Ishikawa (cell line): ENCODE measurements around the gene MYRFL.

ENCODE experiments used
- CEBPB ChIP-seq: IDR thresholded peaks from 2 replicates; pipeline ENCODE4 v1.6.1; 2012
- CREB1 ChIP-seq: IDR thresholded peaks from 2 replicates; pipeline ENCODE4 v1.6.1; 2012; ENCODE audit warnings: low read depth
- EGR1 ChIP-seq: IDR thresholded peaks from 2 replicates; pipeline ENCODE4 v1.6.1; 2012
- EP300 ChIP-seq: IDR thresholded peaks from 2 replicates; pipeline ENCODE4 v1.6.1; 2012; ENCODE audit warnings: borderline replicate concordance
- FOXM1 ChIP-seq: IDR thresholded peaks from 2 replicates; pipeline ENCODE4 v1.6.1; 2012; ENCODE audit warnings: low read depth, borderline replicate concordance
- NFIC ChIP-seq: IDR thresholded peaks from 2 replicates; pipeline ENCODE4 v1.6.1; 2012
- RAD21 ChIP-seq: IDR thresholded peaks from 2 replicates; pipeline ENCODE4 v1.6.1; 2012; ENCODE audit warnings: low read depth
- TAF1 ChIP-seq: IDR thresholded peaks from 2 replicates; pipeline ENCODE4 v1.6.1; 2012; ENCODE audit warnings: low read depth, mild to moderate bottlenecking
- TCF12 ChIP-seq: IDR thresholded peaks from 2 replicates; pipeline ENCODE4 v1.6.1; 2012; ENCODE audit warnings: low read depth
- TEAD4 ChIP-seq: IDR thresholded peaks from 2 replicates; pipeline ENCODE4 v1.6.1; 2012
- YY1 ChIP-seq: IDR thresholded peaks from 2 replicates; pipeline ENCODE4 v1.6.1; 2012; ENCODE audit warnings: low read depth
- ZBTB7A ChIP-seq: IDR thresholded peaks from 2 replicates; pipeline ENCODE4 v1.6.1; 2012; ENCODE audit warnings: low read depth
- TF ChIP-seq, protein P1 (sequence below): IDR thresholded peaks from 2 replicates; pipeline ENCODE4 v1.6.1; 2012
- TF ChIP-seq, protein P2 (sequence below): IDR thresholded peaks from 2 replicates; pipeline ENCODE4 v1.6.1; 2012
- TF ChIP-seq, protein P3 (sequence below): IDR thresholded peaks from 2 replicates; pipeline ENCODE4 v1.6.1; 2012; ENCODE audit warnings: low read depth, mild to moderate bottlenecking

Gene MYRFL

GRCh38 chr12:69897744-69898143, 72.7 kb downstream of the MYRFL start:
- TF ChIP-seq, protein P1, sequence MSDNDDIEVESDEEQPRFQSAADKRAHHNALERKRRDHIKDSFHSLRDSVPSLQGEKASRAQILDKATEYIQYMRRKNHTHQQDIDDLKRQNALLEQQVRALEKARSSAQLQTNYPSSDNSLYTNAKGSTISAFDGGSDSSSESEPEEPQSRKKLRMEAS, result peak; percentile 47; the same call in 1 of the 2 replicates
- TF ChIP-seq TCF12 (peak; percentile 48; the same call in 1 of the 2 replicates), TEAD4 (peak; percentile 57; the same call in 1 of the 2 replicates)
- TF ChIP-seq, protein P2, sequence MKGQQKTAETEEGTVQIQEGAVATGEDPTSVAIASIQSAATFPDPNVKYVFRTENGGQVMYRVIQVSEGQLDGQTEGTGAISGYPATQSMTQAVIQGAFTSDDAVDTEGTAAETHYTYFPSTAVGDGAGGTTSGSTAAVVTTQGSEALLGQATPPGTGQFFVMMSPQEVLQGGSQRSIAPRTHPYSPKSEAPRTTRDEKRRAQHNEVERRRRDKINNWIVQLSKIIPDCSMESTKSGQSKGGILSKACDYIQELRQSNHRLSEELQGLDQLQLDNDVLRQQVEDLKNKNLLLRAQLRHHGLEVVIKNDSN, result no peak

DNA sequence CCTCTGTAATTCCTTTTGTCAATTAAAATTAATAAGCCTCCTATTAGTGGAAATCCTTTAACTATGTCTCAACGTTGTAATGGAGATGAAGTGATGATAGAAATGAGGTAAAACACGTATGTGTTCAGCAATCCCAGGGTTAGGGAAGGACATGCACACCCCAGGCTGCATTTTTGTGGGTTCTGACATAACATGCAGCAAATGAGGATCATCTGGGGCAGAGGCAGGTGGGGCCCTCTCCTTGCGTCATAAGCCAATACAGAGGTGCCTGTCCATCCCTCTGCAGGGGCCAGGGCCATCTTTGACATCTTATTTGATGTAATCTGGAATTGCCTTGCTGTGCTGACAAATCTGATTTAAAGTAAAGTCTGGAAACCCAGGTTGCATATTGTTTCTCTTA, 73.2 kb downstream of the MYRFL start:
- TF ChIP-seq TAF1 (no peak), CREB1 (no peak), EP300 (no peak), CEBPB (no peak), EGR1 (no peak), TEAD4 (no peak), RAD21 (no peak), NFIC (no peak), YY1 (no peak), FOXM1 (no peak), TCF12 (no peak), ZBTB7A (no peak)
- TF ChIP-seq, protein P2, result no peak
- TF ChIP-seq, protein P1, result no peak
- TF ChIP-seq, protein P3, sequence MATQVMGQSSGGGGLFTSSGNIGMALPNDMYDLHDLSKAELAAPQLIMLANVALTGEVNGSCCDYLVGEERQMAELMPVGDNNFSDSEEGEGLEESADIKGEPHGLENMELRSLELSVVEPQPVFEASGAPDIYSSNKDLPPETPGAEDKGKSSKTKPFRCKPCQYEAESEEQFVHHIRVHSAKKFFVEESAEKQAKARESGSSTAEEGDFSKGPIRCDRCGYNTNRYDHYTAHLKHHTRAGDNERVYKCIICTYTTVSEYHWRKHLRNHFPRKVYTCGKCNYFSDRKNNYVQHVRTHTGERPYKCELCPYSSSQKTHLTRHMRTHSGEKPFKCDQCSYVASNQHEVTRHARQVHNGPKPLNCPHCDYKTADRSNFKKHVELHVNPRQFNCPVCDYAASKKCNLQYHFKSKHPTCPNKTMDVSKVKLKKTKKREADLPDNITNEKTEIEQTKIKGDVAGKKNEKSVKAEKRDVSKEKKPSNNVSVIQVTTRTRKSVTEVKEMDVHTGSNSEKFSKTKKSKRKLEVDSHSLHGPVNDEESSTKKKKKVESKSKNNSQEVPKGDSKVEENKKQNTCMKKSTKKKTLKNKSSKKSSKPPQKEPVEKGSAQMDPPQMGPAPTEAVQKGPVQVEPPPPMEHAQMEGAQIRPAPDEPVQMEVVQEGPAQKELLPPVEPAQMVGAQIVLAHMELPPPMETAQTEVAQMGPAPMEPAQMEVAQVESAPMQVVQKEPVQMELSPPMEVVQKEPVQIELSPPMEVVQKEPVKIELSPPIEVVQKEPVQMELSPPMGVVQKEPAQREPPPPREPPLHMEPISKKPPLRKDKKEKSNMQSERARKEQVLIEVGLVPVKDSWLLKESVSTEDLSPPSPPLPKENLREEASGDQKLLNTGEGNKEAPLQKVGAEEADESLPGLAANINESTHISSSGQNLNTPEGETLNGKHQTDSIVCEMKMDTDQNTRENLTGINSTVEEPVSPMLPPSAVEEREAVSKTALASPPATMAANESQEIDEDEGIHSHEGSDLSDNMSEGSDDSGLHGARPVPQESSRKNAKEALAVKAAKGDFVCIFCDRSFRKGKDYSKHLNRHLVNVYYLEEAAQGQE, result no peak

DNA sequence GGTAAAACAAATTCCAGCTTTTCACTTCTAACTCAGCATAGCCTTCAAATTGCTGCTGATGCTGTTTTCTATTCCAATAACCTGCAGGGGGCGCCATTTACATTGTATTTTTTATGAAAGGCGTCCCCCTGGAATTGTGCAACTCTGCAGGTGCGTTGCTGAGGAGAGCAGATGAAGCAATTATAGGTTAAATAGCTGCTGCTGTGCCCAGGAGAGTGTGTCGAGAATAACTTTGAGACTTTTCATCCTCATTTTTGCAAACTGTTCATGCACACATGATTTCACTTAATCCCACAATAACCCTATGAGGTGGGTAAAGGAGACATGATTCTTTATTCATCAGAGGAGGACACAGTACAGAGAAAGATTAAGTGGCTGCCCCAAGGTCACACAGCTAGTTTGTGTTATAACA, 75.7 kb downstream of the MYRFL start:
- TF ChIP-seq, protein P3, result no peak
- TF ChIP-seq FOXM1 (no peak), EP300 (no peak), CEBPB (peak; percentile 100), ZBTB7A (no peak), NFIC (no peak), TCF12 (peak; percentile 66), TAF1 (no peak), RAD21 (peak; percentile 94), TEAD4 (no peak)
- TF ChIP-seq, protein P1, result no peak

DNA sequence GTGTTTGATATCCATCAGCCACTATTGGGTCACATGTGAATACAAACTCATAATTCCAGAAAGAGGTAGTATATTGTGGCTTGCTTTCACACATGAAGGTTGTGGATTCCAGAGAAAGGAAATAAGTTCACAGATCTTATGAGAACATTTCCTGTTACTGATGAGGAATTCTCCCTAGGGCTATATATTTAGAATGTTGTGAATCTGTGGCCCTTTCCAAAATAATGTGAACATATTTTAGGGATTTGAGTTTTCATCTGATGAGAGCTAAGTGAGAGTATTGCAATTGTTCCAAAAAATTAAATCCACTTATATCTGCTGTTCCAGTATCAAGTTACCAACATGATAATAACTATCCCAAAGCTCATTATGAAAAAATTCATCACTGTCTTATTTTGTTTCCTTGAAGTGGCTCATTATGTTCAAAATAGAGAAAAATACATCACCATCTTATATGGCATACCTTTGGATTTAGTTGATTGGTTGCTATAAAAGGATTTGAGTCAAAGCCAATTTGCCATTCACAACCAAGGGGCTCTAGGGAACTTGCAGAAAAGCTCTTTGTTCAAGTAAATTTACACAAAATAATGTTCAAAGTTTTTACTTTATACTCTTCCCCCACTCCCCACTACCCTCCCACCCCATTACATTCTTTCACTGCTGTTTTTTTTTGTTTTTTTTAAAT, 76.3 kb downstream of the MYRFL start:
- TF ChIP-seq, protein P1, result no peak
- TF ChIP-seq EGR1, result no peak
- no peak for TF ChIP-seq TCF12
- TF ChIP-seq, protein P3, result no peak
- no peak for TF ChIP-seq CEBPB
- TF ChIP-seq ZBTB7A, result no peak
- no peak for TF ChIP-seq CREB1
- no peak for TF ChIP-seq TEAD4
